CD4-positive, alpha-beta T cell treated with Interferon alpha-2 for 1 hour (primary cell): Measurements from ENCODE around the gene PRKAG2.

Source experiments
- DNase-seq, 2 donors: peaks; one replicate each; pipeline ENCODE4 v3.0.0-alpha.2; 2020 to 2022

The PRKAG2 gene

DNA sequence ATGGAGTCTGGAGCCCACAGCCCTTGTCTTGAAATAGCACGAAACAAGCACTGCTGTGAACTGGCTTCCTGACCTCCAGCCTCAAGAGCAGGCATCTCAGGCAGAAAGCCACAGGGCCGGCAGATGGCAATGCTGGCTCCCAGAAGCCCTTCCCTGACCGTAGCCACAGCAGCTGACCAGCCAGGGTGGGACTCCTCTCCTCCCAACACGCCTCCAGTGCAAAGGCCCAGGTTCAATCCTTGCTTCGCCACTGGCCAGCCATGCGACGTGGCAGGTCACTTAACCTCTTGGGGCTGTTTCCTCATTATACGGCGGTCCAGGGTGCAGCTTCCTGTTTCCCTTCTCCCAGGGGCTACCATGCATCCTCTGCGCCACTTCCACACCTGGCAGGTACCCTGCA, 12.8 kb downstream of the PRKAG2 start:
- DNase-seq: no peak

DNA sequence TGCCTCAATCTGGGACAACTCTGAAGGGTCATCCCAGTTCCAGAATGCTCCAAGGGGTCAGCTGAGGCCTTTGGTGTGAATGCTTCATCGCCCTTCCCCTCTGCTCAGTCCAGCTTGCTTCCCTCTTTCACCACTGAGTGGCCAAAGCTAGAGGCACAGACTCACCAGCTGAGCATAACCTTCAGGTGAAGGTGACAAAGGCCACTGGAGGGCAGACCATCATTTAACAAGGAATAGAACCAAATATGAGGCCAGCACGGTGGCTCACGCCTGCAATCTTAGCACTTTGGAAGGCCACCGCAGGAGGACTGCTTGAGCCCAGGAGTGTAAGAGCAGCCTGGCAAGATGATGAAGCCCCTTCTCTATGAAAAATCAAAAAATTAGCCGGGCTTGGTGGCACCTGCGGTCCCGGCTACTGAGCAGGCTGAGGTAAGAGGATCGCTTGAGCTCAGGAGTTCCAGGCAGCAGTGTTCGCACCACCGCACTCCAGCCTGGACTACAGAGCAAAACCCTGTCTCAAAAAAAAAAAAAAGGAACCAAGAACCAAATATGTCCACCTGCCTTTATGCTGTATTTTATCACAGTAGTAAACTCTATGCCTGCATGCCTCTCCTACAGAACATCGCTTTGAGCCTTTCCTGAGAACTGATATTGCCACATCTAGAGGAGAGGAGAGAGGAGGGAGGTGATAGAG, 13.4 kb downstream of the PRKAG2 start:
- no peak for DNase-seq

DNA sequence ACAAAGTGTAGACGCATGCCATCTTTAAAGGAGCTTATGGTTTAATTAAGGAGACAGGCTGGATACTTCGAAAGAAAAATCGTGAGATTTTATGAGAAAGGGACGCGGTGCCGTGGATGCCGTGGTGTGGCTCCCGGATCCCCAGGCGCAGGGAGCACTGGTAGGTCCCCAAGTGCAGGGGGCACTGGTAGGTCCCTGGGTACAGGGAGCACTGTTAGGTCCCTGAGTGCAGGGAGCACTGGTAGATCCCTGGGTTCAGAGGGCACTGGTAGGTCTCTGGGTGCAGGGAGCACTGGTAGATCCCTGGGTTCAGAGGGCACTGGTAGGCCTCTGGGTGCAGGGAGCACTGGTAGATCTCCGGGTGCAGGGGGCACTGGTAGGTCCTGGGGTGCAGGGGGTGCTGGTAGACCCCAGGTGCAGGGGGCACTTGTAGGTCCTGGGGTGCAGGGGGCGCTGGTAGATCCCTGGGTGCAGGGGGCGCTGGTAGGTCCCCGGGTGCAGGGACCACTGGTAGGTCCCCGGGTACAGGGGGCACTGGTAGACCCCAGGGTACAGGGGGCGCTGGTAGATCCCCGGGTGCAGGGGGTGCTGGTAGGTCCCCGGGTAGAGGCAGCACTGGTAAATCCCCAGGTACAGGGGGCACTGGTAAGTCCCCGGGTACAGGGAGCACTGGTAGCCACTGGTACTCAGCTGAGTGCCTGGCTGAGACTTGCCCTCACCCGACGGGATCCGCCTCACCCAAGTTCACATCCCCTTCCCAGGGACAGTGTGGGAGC, 14.1 kb downstream of the PRKAG2 start:
- DNase-seq: no peak

DNA sequence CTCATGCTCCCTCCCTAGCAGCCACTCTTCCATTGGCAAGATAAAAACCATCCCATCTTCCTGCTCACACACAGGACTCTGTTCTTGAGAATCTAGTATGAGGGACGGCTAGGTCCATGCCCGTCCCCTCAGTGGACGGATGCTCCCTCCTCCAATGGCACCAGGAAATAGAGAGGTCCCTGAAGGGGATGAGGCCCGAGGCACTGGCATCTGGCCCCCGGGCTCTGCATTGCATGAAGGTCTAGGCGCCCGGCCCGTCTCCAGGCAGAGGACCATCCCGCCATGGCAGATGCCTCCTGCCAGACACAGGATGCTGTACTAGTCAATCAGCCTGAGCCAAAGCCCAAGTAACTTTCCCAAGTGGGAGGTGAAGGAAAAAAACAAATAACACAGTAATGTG, 15.0 kb downstream of the PRKAG2 start:
- no peak for DNase-seq

DNA sequence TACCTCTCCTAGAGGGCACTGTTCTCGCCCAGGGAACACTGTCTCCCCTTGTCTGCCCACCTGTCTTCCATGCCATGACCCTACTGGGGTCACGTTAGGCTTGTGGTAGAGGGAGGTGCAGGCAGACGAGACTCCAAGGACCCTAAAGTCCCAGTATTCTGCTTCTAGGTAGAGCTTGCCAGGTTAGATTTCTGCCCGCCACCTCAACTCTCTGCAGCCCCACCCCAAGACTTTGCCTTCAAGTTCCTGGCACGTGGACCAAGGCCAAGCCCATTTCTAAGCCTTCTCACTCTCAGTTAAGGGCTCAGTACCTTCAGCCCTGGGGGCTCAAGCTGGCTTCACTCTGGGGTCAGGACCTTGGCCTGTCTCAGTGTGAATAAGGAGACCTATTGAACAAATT, 16.1 kb downstream of the PRKAG2 start:
- DNase-seq: no peak

DNA sequence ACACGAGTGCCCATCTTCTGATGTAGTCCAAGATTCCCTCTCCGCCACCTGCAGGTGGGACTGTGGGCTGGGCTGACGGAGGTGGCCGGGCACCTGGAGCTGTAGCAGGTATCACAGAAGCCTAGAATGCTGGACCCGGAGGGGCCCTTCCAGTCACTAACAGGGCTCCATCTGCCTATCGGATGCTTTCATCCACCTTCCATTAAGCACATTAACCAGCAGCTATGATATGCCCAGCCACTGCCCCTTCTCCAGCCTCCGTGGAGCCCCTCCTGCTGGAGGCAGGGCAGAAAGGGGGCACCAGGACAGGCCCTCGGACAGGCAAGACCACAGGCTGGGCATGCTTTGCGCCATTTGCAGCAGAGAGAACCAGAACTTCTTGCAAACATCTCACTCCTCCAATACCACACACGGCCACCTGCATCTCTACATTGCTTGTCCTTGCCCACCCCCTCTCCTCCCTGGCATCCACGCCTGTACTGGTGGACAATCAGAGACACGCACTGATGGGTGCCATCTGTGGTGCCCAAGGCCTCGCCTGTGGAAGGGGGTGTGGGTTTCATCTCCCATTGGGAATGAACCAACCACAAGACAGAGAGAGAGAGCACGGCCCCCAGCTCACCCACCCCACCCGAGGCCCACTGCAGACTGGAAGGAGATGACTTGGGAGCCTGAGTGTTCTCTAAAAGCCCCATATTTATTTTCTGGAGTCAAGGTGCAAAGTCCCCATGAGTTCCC, 16.8 kb downstream of the PRKAG2 start:
- DNase-seq: no peak

DNA sequence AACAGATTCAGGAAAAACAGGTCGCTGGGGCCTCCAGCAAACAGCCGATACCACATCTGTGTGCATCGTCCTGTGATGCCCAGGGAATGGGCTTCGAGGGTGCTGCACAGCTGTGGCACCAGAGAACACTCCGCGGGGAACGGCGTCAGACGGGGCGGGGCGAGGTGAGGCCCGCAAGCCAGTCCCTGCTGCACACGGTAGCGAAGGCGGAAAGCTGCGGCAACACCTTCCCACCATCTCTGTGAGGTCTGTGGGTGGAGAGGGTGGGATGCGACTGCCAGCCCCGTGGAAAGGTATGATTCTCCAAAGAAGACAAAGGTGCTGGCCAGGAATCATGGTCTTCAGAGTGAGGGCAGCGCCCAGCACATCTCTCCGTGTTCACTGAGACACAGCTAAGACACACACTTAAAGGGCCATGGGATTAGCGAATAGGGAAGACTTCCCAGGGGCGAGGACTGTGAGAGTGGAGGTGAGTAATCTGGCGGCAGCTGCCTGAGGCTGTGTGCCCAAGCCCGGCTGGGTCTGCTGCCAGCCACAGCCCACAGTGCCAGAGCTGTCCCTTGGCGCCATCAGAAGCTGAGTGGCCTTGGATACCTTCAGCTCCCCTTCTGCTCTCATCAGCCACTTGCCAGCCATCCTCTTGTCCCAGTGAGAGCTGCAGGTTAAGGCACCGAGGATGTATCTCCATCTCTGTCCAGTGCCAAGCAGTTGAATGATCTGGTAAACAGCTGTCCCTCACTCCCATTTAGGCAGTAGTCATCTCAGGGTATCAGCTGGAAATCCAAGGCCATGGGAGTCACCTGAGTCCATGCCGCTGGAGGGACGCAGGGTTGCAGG, 17.6 kb downstream of the PRKAG2 start:
- no peak for DNase-seq

DNA sequence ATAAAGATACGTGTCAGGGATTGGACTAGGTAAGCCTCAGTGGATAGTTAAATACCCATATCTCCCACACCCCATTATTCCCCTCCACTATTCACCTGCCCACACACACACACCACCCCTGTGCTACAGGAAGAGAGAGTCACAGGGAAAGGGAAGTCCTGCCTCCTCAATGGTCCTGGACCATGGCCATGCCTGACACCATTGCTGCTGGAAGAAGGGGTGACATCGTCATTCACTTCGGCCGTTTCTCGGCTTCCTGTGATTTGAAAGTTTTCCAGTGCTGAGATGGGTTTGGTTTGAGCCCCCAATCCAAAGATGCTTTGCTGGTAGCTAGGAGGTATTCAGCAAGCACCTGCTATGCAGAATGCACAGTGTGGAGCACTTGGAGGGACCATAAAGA, 18.5 kb downstream of the PRKAG2 start:
- no peak for DNase-seq

DNA sequence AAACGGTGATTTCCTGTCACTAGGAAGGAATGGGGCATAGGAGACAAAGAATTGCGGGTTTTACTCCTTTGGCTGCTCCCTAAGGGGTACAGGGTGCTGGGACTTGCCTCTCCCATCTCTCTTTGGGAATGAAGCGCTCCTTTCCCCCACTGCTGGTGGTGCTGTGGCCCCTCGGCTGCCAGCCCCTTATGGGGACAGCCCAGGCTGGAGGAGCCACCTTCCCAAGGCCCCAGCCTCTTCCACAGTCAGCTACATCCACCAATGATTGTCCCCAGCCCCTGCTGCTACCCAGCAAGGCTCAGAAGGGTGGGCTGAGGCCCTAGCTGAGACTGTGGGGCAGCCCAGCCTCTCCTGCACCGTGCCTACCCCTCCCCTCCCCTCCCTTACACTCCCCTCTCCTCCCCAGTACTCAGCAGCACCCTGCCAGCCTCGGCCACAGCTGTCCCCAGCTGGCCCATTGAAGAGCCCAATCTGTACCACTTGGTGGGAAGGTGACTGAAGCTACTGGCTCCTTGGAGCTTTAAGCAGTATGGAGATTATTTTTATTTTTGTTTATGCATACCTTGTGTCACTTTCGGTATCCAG, 19.0 kb downstream of the PRKAG2 start:
- DNase-seq: no peak

DNA sequence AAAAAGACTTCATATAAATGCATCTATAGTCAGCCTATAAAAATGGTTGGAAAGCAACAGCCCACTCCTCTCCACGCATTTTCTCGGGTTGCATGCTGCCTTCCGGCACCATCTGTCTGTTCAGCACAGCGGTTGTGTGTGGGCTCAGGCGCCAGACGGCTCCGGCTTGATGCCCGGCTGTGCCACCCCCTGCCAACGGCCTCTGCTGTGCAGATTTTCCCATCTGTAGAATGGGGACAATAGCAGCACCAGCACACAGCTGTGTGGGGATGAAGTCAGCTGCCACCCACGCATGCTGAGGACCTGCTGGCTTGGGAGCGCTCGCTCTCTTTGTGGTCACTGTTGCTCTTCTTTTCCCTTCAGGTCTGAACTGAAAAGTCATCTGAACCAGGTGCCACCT, 19.5 kb downstream of the PRKAG2 start:
- no peak for DNase-seq

DNA sequence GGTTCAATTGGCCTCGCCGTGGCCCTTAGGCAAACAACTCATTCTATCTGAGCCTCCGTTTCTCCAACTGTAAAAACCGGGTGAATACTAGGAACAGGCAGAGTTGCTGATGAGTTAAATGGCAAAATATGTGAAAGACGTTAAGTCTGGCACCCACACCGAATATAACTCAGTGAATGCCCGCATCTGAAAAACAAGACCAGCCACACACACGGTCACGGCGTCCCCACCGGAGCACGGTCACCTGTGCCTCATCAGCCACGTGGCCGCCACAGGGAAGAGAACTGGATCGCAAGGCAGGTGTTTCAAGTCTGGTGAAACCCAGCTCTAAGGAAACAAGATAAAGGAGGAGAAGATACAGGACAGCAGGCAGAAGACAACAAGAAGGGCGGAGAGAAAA, 20.4 kb downstream of the PRKAG2 start:
- DNase-seq: no peak

DNA sequence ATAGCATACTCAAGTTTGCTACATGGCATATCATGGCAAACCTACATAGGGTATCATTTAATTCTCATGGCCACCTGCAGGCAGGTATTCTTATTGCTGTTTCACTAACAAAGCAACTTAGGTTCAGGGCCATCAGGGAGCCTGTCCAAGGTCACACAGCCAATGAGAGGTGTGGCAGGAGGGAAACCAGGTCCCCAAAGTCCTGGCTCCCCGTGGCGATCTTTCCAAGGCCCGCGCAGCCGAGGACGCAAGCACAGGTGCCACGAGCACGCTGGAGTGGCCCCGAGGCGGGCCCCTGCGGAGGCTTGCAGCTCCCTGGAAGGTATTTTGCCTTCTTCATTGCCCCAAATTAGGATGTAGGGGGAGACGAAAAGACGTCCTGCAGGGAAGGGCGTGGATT, 20.8 kb downstream of the PRKAG2 start:
- DNase-seq: no peak

DNA sequence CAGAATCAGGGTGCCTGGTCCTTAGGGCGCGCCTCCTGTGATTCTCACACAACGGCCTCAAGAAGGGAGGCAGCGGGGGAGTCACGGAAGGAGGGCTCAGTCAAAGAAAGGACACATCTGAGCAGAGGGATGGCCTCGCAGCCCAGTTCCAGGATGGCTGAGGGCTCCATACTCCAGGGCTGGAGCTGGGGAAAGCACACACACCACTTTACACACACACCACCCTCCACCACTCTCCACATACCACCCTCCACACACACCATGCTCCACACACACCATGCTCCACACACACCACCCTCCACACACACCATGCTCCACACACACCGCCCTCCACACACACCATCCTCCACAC, 22.2 kb downstream of the PRKAG2 start:
- no peak for DNase-seq

DNA sequence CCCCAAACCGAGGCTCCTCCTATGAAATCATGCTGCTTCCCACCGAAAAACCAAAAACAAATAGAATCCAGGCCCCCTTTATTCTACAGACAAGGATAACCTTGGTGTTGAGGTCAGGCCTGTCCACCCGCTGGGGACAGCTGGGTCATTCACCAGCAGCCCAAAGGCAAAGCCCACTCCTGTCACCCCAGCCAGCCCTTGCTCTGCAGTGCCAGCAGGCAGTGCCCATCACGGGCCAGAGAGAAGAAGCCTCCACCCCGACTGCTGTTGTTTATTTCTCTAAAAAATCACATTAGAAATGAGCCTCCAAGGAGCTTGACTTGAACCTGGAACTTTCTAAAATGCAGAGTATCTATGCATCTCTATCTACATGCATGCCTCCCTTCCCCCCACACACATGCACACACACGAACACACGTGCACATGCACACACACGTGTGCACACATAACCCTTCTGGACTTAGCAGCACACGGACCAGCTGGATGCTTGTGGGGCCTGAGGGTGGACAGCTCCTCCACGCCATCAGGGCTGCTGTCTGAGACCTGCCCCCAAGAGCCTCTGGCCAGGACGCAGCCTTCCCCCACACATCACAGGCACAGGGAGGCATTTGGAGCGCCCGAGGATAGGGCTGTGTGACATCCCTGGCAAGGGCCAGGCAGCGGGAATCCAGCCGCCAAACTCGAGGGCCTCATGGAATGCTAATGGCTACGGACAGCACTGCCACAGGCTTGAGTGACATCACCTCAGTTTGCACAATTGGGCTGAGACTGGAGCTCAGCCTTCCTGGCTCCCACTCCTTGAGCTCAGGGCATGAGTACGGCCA, 22.8 kb downstream of the PRKAG2 start:
- DNase-seq: no peak

DNA sequence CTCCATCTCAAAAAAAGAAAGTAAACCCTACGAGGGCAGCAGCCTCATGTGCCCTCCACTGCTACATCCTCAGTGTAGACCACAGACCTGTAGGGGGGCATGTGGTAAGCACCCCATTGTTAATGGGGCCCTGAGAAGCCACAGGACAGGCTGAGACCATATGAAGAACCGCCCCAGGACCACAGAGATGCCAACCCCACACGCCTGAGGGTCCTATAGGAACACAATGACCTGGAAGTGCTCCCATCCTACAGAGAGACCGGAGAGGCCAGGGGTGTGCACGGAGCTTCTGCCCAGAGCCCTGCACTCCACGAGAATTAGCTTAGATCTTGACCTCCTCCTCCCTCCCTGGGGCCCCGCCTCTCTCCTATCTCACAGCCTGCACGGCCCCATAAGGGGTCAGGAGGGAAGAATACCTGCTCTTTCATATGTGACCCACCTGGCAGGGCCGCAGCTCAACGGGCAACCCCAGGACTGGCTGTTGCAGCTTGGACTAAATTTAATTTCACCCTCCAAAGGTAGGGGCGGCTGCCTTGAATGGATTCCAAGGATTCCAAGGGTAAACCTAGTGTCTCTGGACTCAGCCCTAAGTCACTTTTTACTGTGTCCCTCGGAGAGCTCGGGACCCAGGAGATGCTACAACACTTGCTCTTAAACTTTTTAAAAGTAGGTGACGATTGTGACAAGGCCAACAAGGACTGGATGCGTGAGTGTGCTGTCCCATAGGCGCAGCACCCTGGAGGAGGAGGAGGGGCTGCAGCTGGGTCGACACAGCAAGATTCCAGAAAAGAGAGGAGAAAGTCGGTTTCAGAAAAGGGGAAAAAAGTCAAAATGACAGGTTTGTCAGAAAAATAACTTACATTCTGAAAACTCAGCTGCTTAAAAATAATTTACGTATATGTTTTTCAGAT, 24.2 kb downstream of the PRKAG2 start:
- DNase-seq: no peak

DNA sequence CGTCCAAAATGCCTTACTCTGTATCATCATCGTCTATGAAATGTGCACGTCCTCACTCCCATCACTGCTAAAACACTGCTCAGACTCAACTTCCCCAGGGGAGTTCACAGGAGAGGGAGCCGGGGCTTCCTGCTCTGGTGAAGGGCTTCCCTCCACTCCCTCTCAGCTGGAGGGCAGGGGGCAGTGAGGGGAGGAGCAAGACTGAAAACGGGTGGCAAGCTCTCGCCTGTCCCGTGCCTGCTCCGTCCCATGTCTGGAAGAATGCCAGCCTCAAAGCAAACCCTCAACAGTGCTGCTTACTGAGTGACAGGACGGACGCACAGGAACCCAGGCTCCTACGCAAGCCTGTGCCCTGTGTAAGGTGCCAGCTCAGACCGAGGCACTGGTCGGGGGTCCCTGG, 25.1 kb downstream of the PRKAG2 start:
- peak in 1 of 2 donors; percentile 33 for DNase-seq

DNA sequence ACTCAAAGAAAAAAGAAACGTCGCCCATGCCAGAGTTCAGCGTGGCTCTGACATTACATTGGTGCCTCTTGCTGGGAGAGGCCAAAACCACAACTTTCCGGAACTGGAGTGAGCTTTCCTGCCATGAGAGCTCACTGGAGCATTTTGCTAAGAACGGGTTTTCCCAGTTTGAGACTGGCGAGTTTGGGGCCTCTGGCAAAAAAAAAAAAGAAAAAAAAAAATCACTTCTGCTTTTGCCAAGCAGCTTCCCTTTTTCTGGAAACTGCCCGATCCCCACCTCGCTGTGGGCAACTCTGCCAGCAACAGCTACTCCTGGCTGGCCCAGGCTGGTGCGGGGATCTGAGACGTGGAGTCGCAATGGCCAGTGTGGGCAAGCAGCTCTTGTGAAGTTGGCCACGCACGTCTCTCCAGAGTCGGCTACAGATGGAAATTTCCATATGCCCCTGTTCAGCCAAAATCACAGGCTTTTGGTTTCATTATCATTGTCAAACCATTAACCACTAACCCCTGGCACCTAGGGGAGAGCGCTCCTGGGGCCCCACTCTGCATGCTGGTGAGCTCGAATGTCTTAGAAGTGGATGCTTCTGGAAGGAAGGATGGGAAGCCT, 25.7 kb downstream of the PRKAG2 start:
- peak; percentile 25 to 64 for DNase-seq

DNA sequence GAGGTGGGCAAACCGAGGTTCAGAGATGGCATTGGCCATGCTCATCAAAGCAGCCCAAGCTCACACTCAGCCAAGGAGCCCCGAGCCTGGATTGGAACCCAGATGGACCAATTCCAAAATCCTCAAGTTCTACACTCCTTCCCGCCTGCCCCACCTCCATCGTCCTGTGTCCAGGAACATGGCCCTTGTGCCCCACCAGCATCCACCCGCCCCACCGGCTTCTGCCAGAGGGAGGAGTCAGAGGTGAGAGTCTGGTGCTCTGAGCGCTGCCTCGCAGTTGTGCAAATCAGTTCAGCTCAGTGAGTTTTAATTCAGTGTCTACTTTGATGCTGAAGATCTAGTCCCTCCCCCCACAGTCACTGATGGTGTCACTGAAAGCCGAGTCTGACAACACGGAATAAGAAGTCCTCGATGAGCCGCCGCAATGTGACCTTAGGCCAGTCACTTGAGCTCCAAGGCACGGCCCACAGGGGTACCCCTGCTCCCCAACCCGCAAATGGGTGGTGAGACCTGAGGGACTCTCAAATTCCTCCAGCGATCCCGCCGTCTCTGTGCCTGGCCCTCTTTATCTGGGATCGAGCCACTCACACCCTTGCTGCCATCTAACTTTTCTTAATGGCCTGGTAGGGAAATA, 26.3 kb downstream of the PRKAG2 start:
- DNase-seq: peak in 1 of 2 donors; percentile 33

DNA sequence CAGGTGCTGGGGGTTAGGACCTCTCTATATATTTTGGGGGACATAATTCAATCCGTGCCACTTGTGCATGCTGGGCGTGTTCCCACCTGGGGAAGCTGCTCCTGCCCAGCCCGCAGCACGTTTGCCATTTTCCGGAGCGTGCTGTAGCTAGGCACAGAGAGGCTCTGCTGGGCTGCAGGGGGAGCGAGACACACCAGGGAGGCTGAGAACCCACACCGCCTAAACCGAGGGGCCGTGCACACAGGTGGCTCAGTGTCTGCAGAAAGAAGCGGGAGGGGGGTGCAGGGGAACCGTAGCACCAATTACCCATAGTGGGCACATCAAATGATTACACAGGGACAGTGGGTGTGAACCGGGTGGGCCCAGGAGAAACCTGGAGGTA, 27.0 kb downstream of the PRKAG2 start:
- no peak for DNase-seq
